ENCODE results near the gene PPFIA1.

The PPFIA1 gene

GRCh38 chr11:70343636-70344035 is 73.1 kb downstream of the PPFIA1 start:
- H3K4me1 ChIP-seq = peaks cover 4% of the 10 kb centered on the region
- no peaks in the 10 kb centered on the region for H3K79me2 ChIP-seq
- no peaks in the 10 kb centered on the region for H3K27me3 ChIP-seq (ENCODE audit: control insufficient read depth, insufficient read depth, low read length)
- H3K27ac ChIP-seq = peak overlapping the region; percentile 64
- no peaks in the 10 kb centered on the region for H3K36me3 ChIP-seq (ENCODE audit: control insufficient read depth, insufficient read depth, low read length)
- no peak overlapping the region for H2AFZ ChIP-seq
- no peak overlapping the region for H3K9ac ChIP-seq
- H3K9me3 ChIP-seq (ENCODE audit: control insufficient read depth, low read length) = no peaks in the 10 kb centered on the region
- no peak overlapping the region for H3K4me3 ChIP-seq (ENCODE audit: low read depth, low read length)
- H3K4me2 ChIP-seq (ENCODE audit: low read length) = no peak overlapping the region
- TF ChIP-seq CTCF (IDR thresholded peaks at IDR 0.05) = no peak

GRCh38 chr11:70348191-70348590 is 77.7 kb downstream of the PPFIA1 start:
- Histone ChIP-seq H3K36me3 (ENCODE audit: control insufficient read depth, insufficient read depth, low read length) (no peaks in the 10 kb centered on the region), H3K4me3 (ENCODE audit: low read depth, low read length) (no peak overlapping the region), H3K4me1 (peaks cover 4% of the 10 kb centered on the region), H3K27ac (no peak overlapping the region), H3K4me2 (ENCODE audit: low read length) (no peak overlapping the region), H3K27me3 (ENCODE audit: control insufficient read depth, insufficient read depth, low read length) (no peaks in the 10 kb centered on the region), H3K9ac (no peak overlapping the region), H2AFZ (no peak overlapping the region), H3K9me3 (ENCODE audit: control insufficient read depth, low read length) (no peaks in the 10 kb centered on the region), H3K79me2 (no peaks in the 10 kb centered on the region)
- no peak for TF ChIP-seq CTCF (IDR thresholded peaks at IDR 0.05)

GRCh38 chr11:70348608-70349007 is 78.1 kb downstream of the PPFIA1 start:
- no peak overlapping the region for H3K9ac ChIP-seq
- H3K4me2 ChIP-seq (ENCODE audit: low read length) = no peak overlapping the region
- peaks cover 4% of the 10 kb centered on the region for H3K4me1 ChIP-seq
- no peaks in the 10 kb centered on the region for H3K27me3 ChIP-seq (ENCODE audit: control insufficient read depth, insufficient read depth, low read length)
- H3K79me2 ChIP-seq = no peaks in the 10 kb centered on the region
- no peaks in the 10 kb centered on the region for H3K36me3 ChIP-seq (ENCODE audit: control insufficient read depth, insufficient read depth, low read length)
- no peak overlapping the region for H2AFZ ChIP-seq
- no peak for TF ChIP-seq CTCF (IDR thresholded peaks at IDR 0.05)
- H3K27ac ChIP-seq = no peak overlapping the region
- no peak overlapping the region for H3K4me3 ChIP-seq (ENCODE audit: low read depth, low read length)
- H3K9me3 ChIP-seq (ENCODE audit: control insufficient read depth, low read length) = no peaks in the 10 kb centered on the region

GRCh38 chr11:70351646-70352045 is 81.2 kb downstream of the PPFIA1 start:
- Histone ChIP-seq H3K36me3 (ENCODE audit: control insufficient read depth, insufficient read depth, low read length) (no peaks in the 10 kb centered on the region), H3K4me1 (no peaks in the 10 kb centered on the region)

More at GRCh38 chr11:70351646-70352045, 81.2 kb downstream of the PPFIA1 start:
- Histone ChIP-seq H3K79me2 (no peaks in the 10 kb centered on the region), H3K4me3 (ENCODE audit: low read depth, low read length) (no peak overlapping the region), H3K27ac (no peak overlapping the region), H3K27me3 (ENCODE audit: control insufficient read depth, insufficient read depth, low read length) (no peaks in the 10 kb centered on the region), H3K9me3 (ENCODE audit: control insufficient read depth, low read length) (no peaks in the 10 kb centered on the region), H3K9ac (no peak overlapping the region), H2AFZ (no peak overlapping the region), H3K4me2 (ENCODE audit: low read length) (no peak overlapping the region)
- TF ChIP-seq CTCF (IDR thresholded peaks at IDR 0.05) = no peak
